ENCODE data around the gene LRP11.

LRP11 gene

DNA sequence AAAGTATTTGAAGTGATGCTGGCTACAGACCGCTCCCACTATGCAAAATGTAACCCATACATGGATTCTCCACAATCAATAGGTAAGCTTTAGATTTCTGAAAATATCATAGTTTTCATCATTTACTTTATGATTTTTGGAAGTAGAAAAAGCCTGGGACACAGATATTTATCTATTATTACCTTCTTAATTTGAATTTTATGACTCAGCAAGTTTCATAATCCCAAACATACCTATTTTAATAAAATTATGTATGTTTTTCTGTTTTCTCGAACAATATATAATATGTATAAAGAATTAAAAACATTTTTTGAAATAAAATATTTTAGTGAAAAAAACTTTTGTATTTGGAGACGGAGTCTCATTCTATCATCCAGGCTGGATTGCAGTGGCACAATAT, 93.0 kb downstream of the LRP11 start:
- H3K4me1 ChIP-seq, result no peaks in the 10 kb centered on the region
- peaks cover 77 to 100% (median 89%) of the 10 kb centered on the region in 11 experiments for H3K36me3 ChIP-seq
- no peak overlapping the region; a peak in 1 of 22 replicates for H3K27ac ChIP-seq
- H3K4me2 ChIP-seq, result no peak overlapping the region
- no peaks in the 10 kb centered on the region for H3K27me3 ChIP-seq
- no peak for TF ChIP-seq Cebpa-rat (IDR thresholded peaks at IDR 0.05)
- peaks cover 5 to 16% (median 13%) of the 10 kb centered on the region in 11 experiments for H3K9me3 ChIP-seq (replicated peaks in 1 of 11)
- no peak overlapping the region for H3K9ac ChIP-seq
- H4K20me1 ChIP-seq, result peaks cover 0 to 46% (median 15%) of the 10 kb centered on the region in 11 experiments; a peak in 13 of 22 replicates
- H3K4me3 ChIP-seq, result no peak overlapping the region

DNA sequence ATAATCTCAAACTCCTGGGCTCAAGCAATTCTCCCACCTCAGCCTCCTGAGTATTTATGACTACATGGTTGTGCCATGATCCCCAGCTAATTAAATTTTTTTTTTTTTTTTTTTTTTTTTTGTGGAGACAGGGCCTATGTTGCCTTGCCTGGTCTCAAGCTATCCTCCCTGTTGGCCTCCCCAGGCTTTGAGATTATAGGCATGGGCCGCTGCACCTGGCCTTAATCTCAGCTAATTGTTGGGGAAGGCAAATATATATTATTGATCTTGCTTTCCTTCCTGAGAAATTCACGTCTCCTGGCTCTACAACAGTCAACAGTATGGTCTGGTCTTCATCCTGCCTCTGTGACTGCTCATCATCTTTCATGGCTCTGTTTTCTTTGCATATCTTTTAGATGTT, 94.5 kb downstream of the LRP11 start:
- TF ChIP-seq Cebpa-rat (IDR thresholded peaks at IDR 0.05), result no peak
- Histone ChIP-seq H3K36me3 (peaks cover 72 to 100% (median 88%) of the 10 kb centered on the region in 11 experiments), H3K9ac (no peak overlapping the region), H4K20me1 (peaks cover 0 to 45% (median 15%) of the 10 kb centered on the region in 11 experiments; a peak in 13 of 22 replicates), H3K27me3 (no peaks in the 10 kb centered on the region), H3K4me3 (no peak overlapping the region), H3K4me2 (no peak overlapping the region), H3K27ac (no peak overlapping the region), H3K9me3 (replicated peaks in 1 of 11) (peaks cover 20 to 31% (median 28%) of the 10 kb centered on the region in 11 experiments), H3K4me1 (no peaks in the 10 kb centered on the region)
